CD4-positive, alpha-beta memory T cell (primary cell): Measurements from ENCODE around the gene GRIK2. TPM values are rescaled to one million over a fixed set of nuclear protein-coding genes. Genes with fewer than 3 reads are reported as not detected.

ENCODE experiments used
- CTCF ChIA-PET: fragments of 350-600 bp; sonication (Branson Sonifier 250); formaldehyde crosslinking; loops from one replicate; lab custom pipeline; 2021; ENCODE audit warnings: inconsistent platforms; ENCODE audit not compliant: partially characterized antibody; lab: Charles Lee
- POLR2A ChIA-PET: fragments of 350-600 bp; sonication (Branson Sonifier 250); formaldehyde crosslinking; loops from one replicate; lab custom pipeline; 2021; ENCODE audit not compliant: partially characterized antibody; lab: Charles Lee
- DNase-seq, 5 donors: peaks; one replicate each; pipeline versions ENCODE4 v3.0.0 to v3.0.0-alpha.2; 2020 to 2022; ENCODE audit warnings: mixed read lengths in 1 of 5
- H3K27ac ChIP-seq: one replicate; pipeline ENCODE4 v1.7.0; 2013; ENCODE audit warnings: low read depth, low read length
- H3K27me3 ChIP-seq: 2 replicates; pipeline ENCODE4 v1.7.0; 2013; ENCODE audit warnings: mild to moderate bottlenecking, low read length, moderate library complexity; ENCODE audit not compliant: insufficient read depth
- H3K36me3 ChIP-seq: 2 replicates; pipeline ENCODE4 v1.7.0; 2013; ENCODE audit warnings: mild to moderate bottlenecking, low read length, moderate library complexity; ENCODE audit not compliant: insufficient read depth
- H3K4me1 ChIP-seq: 2 replicates; pipeline ENCODE4 v1.7.0; 2013; ENCODE audit warnings: mild to moderate bottlenecking, low read length, moderate library complexity; ENCODE audit not compliant: insufficient read depth
- H3K4me3 ChIP-seq, 2 donors: one replicate each; pipeline ENCODE4 v1.7.0; 2013; ENCODE audit warnings: low read length in 2 of 2, mild to moderate bottlenecking in 1 of 2
- H3K9me3 ChIP-seq, 2 donors: one replicate each; pipeline ENCODE4 v1.7.0; 2013; ENCODE audit warnings: low read length in 2 of 2, control low read depth in 1 of 2; ENCODE audit not compliant: control insufficient read depth in 1 of 2
- H3K27ac Mint-ChIP-seq, 7 donors: one replicate each; pipeline ENCODE4 v1.8.0; 2020 to 2021; ENCODE audit warnings: mixed read lengths in 7 of 7, mild to moderate bottlenecking in 6 of 7, inconsistent platforms in 3 of 7, moderate library complexity in 3 of 7
- H3K27me3 Mint-ChIP-seq, 2 donors: one replicate each; pipeline ENCODE4 v1.8.0; 2020 to 2021; ENCODE audit warnings: mixed read lengths in 2 of 2
- H3K36me3 Mint-ChIP-seq, 2 donors: one replicate each; pipeline ENCODE4 v1.8.0; 2020 to 2021; ENCODE audit warnings: mixed read lengths in 2 of 2, inconsistent platforms in 1 of 2, mild to moderate bottlenecking in 1 of 2
- H3K4me1 Mint-ChIP-seq, 4 donors: one replicate each; pipeline ENCODE4 v1.8.0; 2020 to 2021; ENCODE audit warnings: mixed read lengths in 4 of 4, mild to moderate bottlenecking in 1 of 4
- H3K4me3 Mint-ChIP-seq, 8 donors: one replicate each; pipeline ENCODE4 v1.8.0; 2020 to 2021; ENCODE audit warnings: mixed read lengths in 8 of 8, mild to moderate bottlenecking in 7 of 8, moderate library complexity in 6 of 8, inconsistent platforms in 3 of 8
- H3K9me3 Mint-ChIP-seq, 8 donors: one replicate each; pipeline ENCODE4 v1.8.0; 2020 to 2021; ENCODE audit warnings: mixed read lengths in 8 of 8, mild to moderate bottlenecking in 5 of 8, inconsistent platforms in 3 of 8, moderate library complexity in 1 of 8
- intact Hi-C: fragments of 100-400 bp; cut with micrococcal nuclease; formaldehyde crosslinking; loops from one replicate; pipeline ENCODE4 v1.15.1; 2023
- polyA plus RNA-seq, 2 donors: library from polyadenylated mRNA; unstranded; fragments of 300-500 nt; fragmentation: Illumina TruSeq; gene quantifications; one replicate each; pipeline ENCODE4 v1.2.3, GENCODE V29; 2021
- total RNA-seq, 2 experiments: library from RNA; stranded (reverse); gene quantifications; one replicate each; pipeline ENCODE4 v1.2.3, GENCODE V29; 2021

The GRIK2 gene
- total and polyA plus RNA-seq, 4 experiments from 2014 or later: not detected

DNA sequence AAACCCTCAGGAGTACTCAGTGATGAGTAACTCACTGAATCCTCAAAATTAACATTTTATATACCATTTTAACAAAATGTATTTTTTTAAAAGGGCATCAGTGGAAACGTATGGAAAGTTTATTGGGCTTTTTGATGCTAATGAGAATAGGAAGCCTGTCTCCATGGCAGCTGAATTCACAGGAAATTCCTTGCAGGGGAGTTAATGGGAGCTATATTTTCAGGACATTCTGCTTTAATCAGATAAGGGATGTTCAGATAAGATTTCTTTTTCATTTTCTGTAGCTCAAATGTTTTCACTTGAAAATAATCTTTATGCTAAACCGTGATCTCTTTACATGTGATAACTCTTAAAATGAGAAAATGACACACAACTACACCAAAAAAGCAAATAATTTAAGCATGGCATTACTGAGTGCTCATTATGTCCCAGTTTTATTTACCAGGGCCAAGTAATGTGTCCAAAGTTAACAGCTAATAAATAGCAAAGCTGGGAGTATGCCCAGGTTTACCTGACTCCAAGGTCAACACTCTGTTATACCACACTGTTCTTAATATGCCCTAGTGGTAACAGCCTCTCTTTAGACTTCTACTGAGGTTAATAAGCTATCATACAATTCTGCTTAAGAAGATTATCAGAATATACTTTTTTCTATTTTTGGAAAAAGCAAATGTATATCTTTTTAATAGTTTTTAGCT lies 348.1 kb downstream of the GRIK2 start:
- no peak overlapping the region for H3K4me3 Mint-ChIP-seq
- intact Hi-C loops: no loop called here
- Histone ChIP-seq H3K4me3 (no peak overlapping the region), H3K27me3 (no peaks in the 10 kb centered on the region), H3K9me3 (no peaks in the 10 kb centered on the region), H3K27ac (no peak overlapping the region), H3K36me3 (no peaks in the 10 kb centered on the region), H3K4me1 (no peaks in the 10 kb centered on the region)
- H3K9me3 Mint-ChIP-seq: peaks cover 0 to 6% (median 5%) of the 10 kb centered on the region in 8 donors
- DNase-seq: no peak
- H3K27ac Mint-ChIP-seq: no peak overlapping the region
- H3K4me1 Mint-ChIP-seq: no peaks in the 10 kb centered on the region
- H3K36me3 Mint-ChIP-seq: no peaks in the 10 kb centered on the region
- ChIA-PET CTCF (no interaction called here), POLR2A (no interaction called here)
- H3K27me3 Mint-ChIP-seq: no peaks in the 10 kb centered on the region

DNA sequence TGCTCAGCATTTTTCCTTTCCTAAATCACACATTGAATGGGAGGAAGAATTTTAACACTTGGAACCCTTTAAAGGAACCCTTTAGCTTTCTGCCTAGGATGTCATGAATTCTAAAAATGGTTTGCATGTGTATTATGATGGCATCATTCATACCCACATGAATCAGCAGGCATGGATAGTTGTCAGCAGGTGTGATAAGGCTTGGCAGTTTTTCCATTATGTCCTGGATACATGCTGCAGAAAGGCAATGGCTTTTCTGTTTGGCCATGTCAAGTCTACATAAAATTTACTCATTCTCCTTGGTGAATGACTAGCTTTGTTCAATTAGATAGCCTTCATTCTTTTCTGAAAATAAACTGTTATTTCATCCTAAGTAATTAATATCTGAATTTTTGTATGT lies 353.7 kb downstream of the GRIK2 start:
- Histone ChIP-seq H3K36me3 (no peaks in the 10 kb centered on the region), H3K4me3 (no peak overlapping the region), H3K4me1 (no peaks in the 10 kb centered on the region), H3K9me3 (no peaks in the 10 kb centered on the region), H3K27me3 (no peaks in the 10 kb centered on the region), H3K27ac (no peak overlapping the region)
- POLR2A ChIA-PET: no interaction called here
- peaks cover 0 to 5% (median 0%) of the 10 kb centered on the region in 8 donors for H3K9me3 Mint-ChIP-seq
- no peak for DNase-seq
- H3K4me1 Mint-ChIP-seq: no peaks in the 10 kb centered on the region
- no peaks in the 10 kb centered on the region for H3K36me3 Mint-ChIP-seq
- H3K27me3 Mint-ChIP-seq: no peaks in the 10 kb centered on the region
- CTCF ChIA-PET: no interaction called here
- no peak overlapping the region for H3K27ac Mint-ChIP-seq
- intact Hi-C loops: no loop called here
- H3K4me3 Mint-ChIP-seq: no peak overlapping the region

DNA sequence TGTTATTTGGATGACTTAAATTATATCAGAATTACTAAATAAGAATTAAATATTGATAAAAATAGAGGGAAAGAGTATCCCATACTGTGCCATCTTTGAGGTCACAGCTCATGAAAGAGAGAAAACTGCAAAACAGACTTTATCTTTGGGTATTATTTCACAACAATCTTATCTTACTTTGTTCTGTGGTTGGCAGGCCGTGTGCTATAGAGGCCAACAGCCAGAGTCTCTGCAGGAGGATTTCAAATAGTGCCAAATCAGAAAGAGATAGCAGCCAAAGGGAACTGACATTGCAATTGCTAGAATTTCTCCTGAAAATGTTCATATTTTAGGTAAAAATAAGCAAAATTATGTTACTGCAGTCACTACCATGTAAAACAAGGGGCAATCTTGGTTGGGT lies 354.2 kb downstream of the GRIK2 start:
- Mint-ChIP-seq H3K36me3 (no peaks in the 10 kb centered on the region), H3K4me1 (no peaks in the 10 kb centered on the region), H3K4me3 (no peak overlapping the region), H3K27me3 (no peaks in the 10 kb centered on the region), H3K27ac (no peak overlapping the region), H3K9me3 (peaks cover 0 to 5% (median 0%) of the 10 kb centered on the region in 8 donors)
- no peak for DNase-seq
- Histone ChIP-seq H3K36me3 (no peaks in the 10 kb centered on the region), H3K9me3 (no peaks in the 10 kb centered on the region), H3K4me1 (no peaks in the 10 kb centered on the region), H3K27me3 (no peaks in the 10 kb centered on the region), H3K4me3 (no peak overlapping the region), H3K27ac (no peak overlapping the region)
- CTCF ChIA-PET: no interaction called here
- intact Hi-C loops: no loop called here
- POLR2A ChIA-PET: no interaction called here

DNA sequence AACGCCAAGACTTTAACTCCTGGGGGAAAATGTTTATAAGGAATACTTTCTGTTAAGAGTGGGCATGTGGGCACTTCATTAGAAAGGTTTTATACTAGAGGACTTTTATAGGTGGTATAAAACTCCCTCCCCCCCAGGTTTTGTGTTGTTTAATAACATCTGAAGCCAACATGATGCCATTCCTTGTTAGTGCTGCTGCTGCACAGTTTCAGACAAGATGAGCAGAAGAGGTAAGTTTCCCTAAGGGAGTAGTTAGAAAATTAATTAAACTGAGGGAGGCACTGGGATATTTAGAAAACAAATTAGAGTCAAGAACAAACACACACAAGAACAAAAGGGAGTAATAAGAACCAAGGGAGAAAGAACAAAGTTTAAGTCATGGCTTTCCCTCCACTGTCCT lies 362.4 kb downstream of the GRIK2 start:
- H3K36me3 Mint-ChIP-seq: no peaks in the 10 kb centered on the region
- ChIA-PET CTCF (no interaction called here), POLR2A (no interaction called here)
- no peak for DNase-seq
- H3K9me3 Mint-ChIP-seq: peaks cover 0 to 4% (median 0%) of the 10 kb centered on the region in 8 donors
- no peak overlapping the region for H3K27ac Mint-ChIP-seq
- H3K4me3 ChIP-seq: no peak overlapping the region
- no peaks in the 10 kb centered on the region for H3K4me1 Mint-ChIP-seq
- H3K27me3 ChIP-seq: no peaks in the 10 kb centered on the region
- no peaks in the 10 kb centered on the region for H3K27me3 Mint-ChIP-seq
- no peaks in the 10 kb centered on the region for H3K36me3 ChIP-seq
- no peaks in the 10 kb centered on the region for H3K9me3 ChIP-seq
- H3K27ac ChIP-seq: no peak overlapping the region
- H3K4me3 Mint-ChIP-seq: no peak overlapping the region
- intact Hi-C loops: no loop called here
- no peaks in the 10 kb centered on the region for H3K4me1 ChIP-seq

DNA sequence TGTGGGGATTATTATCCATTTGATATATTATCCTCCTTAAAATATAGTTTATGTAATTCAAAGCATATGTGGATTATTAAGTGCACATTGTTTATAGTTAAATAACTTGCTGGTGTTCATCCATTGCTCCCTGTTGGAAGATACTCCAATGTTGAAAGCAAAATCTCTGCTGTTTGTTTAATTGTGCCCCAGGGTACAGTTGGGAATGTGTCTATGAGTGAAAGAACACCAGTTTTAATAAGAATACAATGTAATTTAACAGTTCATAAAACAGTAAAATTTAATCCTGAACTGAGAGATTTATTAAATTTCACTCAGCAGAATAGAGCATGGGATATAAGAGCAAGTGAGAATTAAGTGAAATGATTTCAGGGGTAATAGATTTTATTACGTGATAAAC lies 364.9 kb downstream of the GRIK2 start:
- Mint-ChIP-seq H3K4me3 (no peak overlapping the region), H3K27ac (no peak overlapping the region), H3K4me1 (no peaks in the 10 kb centered on the region), H3K9me3 (peaks cover 0 to 4% (median 0%) of the 10 kb centered on the region in 8 donors), H3K36me3 (no peaks in the 10 kb centered on the region), H3K27me3 (no peaks in the 10 kb centered on the region)
- Histone ChIP-seq H3K27me3 (no peaks in the 10 kb centered on the region), H3K36me3 (no peaks in the 10 kb centered on the region), H3K4me3 (no peak overlapping the region), H3K4me1 (no peaks in the 10 kb centered on the region), H3K27ac (no peak overlapping the region), H3K9me3 (no peaks in the 10 kb centered on the region)
- ChIA-PET POLR2A (no interaction called here), CTCF (no interaction called here)
- DNase-seq: no peak
- intact Hi-C loops: no loop called here

DNA sequence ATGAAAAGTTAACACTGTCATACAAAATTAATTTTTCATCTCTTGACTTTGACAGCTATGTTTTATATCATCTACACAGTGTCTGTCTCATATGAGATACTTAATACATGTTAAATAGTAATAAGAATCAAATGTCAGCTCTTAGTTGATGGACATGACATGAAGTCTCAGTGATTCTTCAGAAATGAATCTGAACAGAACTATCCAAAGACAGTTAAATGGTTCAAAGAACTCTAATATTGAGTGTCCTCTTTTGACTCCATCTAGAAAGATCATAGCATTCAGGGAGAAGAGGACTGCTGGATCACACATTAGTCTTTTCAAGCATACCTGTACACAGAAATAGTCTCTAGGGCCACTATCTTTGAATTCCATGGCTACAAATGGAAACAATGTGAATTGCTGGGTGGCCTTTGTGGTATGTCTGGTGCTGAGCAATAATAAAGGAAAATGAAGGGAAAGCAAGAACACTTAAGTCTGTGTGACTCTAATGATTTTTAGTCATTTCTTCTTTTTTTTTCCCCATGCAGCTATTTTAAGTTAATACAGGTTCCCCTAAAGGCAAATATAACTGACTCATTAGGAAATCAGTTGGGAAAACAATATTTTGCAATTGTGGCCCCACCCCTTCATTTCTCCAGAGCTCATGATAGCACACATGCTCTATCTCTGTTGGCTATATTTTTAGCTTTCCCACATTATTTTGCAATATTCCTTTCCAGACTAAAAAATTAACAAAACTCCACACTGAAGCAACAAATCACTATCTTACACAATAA lies 367.5 kb downstream of the GRIK2 start:
- intact Hi-C loops: no loop called here
- H3K27me3 Mint-ChIP-seq: no peaks in the 10 kb centered on the region
- H3K4me3 Mint-ChIP-seq: no peak overlapping the region
- DNase-seq: no peak
- H3K27ac Mint-ChIP-seq: no peak overlapping the region
- CTCF ChIA-PET: no interaction called here
- H3K27ac ChIP-seq: no peak overlapping the region
- H3K4me1 Mint-ChIP-seq: no peaks in the 10 kb centered on the region
- no peaks in the 10 kb centered on the region for H3K4me1 ChIP-seq
- peaks cover 0 to 4% (median 0%) of the 10 kb centered on the region in 8 donors for H3K9me3 Mint-ChIP-seq
- no peaks in the 10 kb centered on the region for H3K9me3 ChIP-seq
- POLR2A ChIA-PET: no interaction called here
- no peaks in the 10 kb centered on the region for H3K36me3 ChIP-seq
- H3K27me3 ChIP-seq: no peaks in the 10 kb centered on the region
- H3K4me3 ChIP-seq: no peak overlapping the region
- H3K36me3 Mint-ChIP-seq: no peaks in the 10 kb centered on the region

DNA sequence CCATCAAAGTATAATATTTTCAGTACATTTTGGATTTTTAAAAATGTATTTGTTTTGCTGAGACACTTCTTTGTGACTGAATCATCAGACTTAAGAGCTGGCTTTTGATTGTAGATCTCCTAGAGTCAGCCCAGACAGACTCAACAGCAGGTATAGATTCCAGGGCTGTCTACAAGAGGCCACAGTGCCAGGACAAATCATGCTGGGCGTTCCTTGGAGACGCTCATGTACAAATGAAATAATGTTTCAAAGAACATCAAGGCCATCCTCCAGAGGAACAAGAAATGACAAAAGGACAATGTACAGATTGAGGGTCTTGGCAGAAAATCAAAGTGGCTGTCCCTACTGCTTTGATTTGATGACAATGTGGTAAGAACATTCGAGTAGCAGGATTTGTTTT lies 369.3 kb downstream of the GRIK2 start:
- Mint-ChIP-seq H3K27ac (no peak overlapping the region), H3K27me3 (no peaks in the 10 kb centered on the region), H3K36me3 (no peaks in the 10 kb centered on the region), H3K4me1 (no peaks in the 10 kb centered on the region), H3K9me3 (peaks cover 0 to 4% (median 0%) of the 10 kb centered on the region in 8 donors), H3K4me3 (no peak overlapping the region)
- no peak for DNase-seq
- Histone ChIP-seq H3K9me3 (no peaks in the 10 kb centered on the region), H3K4me1 (no peaks in the 10 kb centered on the region), H3K27ac (no peak overlapping the region), H3K36me3 (no peaks in the 10 kb centered on the region), H3K4me3 (no peak overlapping the region), H3K27me3 (no peaks in the 10 kb centered on the region)
- intact Hi-C loops: no loop called here
- POLR2A ChIA-PET: no interaction called here
- CTCF ChIA-PET: no interaction called here
